BE2C (cell line): Measurements from ENCODE around the gene SLC39A9.

ENCODE experiments used
- DNase-seq: peaks from one replicate; pipeline ENCODE4 v3.0.0-alpha.2; 2020
- H3K27me3 ChIP-seq: fragments of 250-450 bp; sonication (Bioruptor Pico); 2 replicates; pipeline ENCODE4 v1.5.1; 2020; ENCODE audit warnings: mild to moderate bottlenecking
- H3K36me3 ChIP-seq: fragments of 250-450 bp; sonication (Bioruptor Pico); 2 replicates; pipeline ENCODE4 v1.5.1; 2020; ENCODE audit warnings: mild to moderate bottlenecking
- H3K4me1 ChIP-seq: fragments of 250-450 bp; sonication (Bioruptor Pico); 2 replicates; pipeline ENCODE4 v1.5.1; 2020
- H3K4me3 ChIP-seq: 2 replicates; pipeline ENCODE4 v1.5.1; 2011; ENCODE audit warnings: low read depth, low read length
- H3K9me3 ChIP-seq: fragments of 250-450 bp; sonication (Bioruptor Pico); 2 replicates; pipeline ENCODE4 v1.5.1; 2020
- CTCF ChIP-seq: IDR thresholded peaks from 2 replicates; pipeline ENCODE4 v1.5.1; 2012; ENCODE audit warnings: mild to moderate bottlenecking, low read depth, low read length

Gene SLC39A9

GRCh38 chr14:69354383-69355153 lies 43.9 kb upstream of the SLC39A9 start:
- no peaks in the 10 kb centered on the region for H3K36me3 ChIP-seq
- no peak overlapping the region for H3K4me3 ChIP-seq
- no peaks in the 10 kb centered on the region for H3K4me1 ChIP-seq
- no peak for DNase-seq
- H3K27me3 ChIP-seq: no peaks in the 10 kb centered on the region
- no peaks in the 10 kb centered on the region for H3K9me3 ChIP-seq
- TF ChIP-seq CTCF: no peak

DNA sequence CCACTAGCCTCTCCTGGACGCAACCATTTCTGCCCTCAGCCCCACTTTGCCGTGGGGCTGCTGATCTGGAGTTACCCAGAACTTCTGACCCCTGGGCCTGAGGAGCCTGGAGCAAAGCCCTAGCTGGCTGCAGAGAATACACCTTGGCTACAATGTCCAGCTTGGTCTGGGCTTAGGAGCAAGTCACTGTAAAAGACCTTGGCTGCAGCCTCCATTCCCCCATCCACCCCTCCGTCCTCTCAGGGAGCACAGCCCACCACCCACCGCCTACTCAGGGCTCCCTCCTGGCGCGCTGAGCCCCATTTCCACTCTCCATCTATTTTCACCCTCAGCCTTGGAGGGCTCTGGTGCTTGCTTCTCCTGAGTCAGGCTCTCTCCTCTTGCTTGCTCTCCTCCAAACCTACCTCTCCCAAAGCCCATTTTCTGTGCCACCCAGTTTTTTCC lies 43.3 kb upstream of the SLC39A9 start:
- H3K4me3 ChIP-seq: no peak overlapping the region
- no peak for TF ChIP-seq CTCF
- H3K4me1 ChIP-seq: no peaks in the 10 kb centered on the region
- no peaks in the 10 kb centered on the region for H3K36me3 ChIP-seq
- no peak for DNase-seq
- H3K27me3 ChIP-seq: no peaks in the 10 kb centered on the region
- H3K9me3 ChIP-seq: no peaks in the 10 kb centered on the region

DNA sequence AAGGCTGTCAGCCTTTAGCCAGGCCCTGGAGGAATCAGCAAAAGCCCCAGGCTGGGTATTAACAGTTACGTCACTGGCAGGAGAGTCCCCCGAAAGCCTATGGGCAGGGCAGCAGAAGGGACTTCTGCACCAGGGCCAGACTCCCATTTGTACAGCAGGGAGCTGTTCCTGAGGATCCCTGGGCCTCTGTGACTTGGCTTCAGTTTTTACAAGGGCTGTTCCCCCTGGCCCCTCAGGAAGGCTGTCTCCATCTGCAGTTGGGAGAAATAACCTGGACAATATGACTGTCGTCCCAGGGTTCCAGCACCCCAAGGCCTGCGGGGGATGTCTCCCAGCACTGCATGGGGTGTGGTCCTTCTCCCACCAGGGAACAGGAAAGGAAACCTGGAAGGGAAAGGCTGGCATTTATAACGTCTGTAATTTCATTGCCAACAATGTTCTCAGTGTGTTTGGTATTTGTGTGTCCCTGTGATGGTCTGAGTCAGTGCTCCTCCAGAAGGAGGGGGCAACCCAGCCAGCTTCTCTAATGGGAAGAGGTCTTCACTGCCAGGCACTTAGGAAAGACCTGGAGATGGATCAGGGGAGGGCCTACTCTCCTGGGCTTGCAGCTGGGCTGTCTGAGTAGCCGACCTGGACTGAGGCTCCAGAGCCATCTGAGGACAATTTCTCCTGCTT lies 42.7 kb upstream of the SLC39A9 start:
- H3K36me3 ChIP-seq: no peaks in the 10 kb centered on the region
- peaks cover 2% of the 10 kb centered on the region; the same call in 1 of the 2 replicates for H3K4me1 ChIP-seq
- no peak overlapping the region for H3K4me3 ChIP-seq
- DNase-seq: no peak
- no peaks in the 10 kb centered on the region for H3K27me3 ChIP-seq
- TF ChIP-seq CTCF: no peak
- H3K9me3 ChIP-seq: no peaks in the 10 kb centered on the region

DNA sequence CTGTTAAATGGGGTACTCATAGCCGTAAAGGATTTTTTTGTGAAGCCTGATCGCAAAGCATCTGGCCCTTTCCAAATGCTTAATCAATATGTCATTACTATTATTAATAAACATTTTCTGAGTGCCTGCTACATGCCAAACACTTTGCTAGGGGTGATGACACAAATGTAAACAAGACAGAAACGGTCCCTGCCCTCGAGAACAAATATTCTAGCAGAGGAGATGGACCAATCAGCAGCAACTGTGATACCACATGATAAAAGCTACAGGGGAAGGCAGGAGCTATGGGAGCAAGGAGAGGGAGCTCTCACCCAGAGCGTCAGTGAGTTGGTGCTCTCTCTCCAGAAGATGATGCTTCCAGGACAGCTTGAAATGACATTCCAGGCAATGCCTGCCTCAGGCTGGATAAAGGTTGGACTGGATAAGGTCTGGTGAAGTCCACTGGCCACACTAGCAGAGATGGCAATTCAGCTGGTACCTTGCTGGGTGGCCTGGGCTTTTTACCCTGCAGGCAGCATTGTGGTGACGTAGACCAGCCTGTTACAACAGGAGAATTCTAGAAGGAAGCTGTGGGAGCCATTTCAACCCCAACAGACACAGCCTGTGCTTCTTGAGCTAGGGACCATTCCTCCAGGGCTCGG lies 41.5 kb upstream of the SLC39A9 start:
- Histone ChIP-seq H3K4me3 (no peak overlapping the region), H3K36me3 (no peaks in the 10 kb centered on the region; the same call in 1 of the 2 replicates), H3K9me3 (no peaks in the 10 kb centered on the region), H3K4me1 (peaks cover 5% of the 10 kb centered on the region; the same call in 1 of the 2 replicates), H3K27me3 (no peaks in the 10 kb centered on the region)
- TF ChIP-seq CTCF: no peak
- DNase-seq: no peak

DNA sequence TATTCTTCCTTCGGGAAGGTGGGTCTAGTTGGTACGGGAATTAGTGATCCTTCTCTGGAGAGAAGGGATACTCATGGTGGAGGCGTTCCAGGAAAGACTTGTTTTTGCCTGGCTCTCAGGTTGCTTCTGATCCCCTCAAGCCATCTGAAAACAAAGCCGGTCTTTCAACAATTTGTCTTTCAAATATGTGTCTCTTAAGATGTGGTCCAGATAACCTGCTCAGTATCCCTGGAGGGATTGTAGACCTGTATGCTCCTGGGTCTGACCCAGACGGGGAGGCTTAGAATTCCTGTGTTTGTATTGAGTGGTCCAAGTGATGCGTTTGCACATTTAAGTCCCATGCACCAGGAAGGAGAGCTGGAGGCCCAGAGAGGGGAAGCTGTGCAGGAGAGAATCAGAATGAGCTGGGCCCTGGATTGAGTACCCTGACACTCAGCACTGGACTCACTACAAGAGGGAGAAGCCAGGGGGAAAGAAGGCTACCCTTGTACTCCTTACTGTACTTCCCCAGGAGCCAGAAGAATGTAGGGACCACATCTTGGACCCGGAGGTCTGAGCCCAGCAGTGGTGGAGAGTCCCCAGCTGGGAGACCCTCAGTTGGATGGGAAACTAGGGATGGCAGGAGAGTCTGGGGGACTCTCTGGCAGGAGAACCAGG lies 40.8 kb upstream of the SLC39A9 start:
- no peak overlapping the region for H3K4me3 ChIP-seq
- H3K36me3 ChIP-seq: no peaks in the 10 kb centered on the region; the same call in 1 of the 2 replicates
- no peak for DNase-seq
- peaks cover 5% of the 10 kb centered on the region; the same call in 1 of the 2 replicates for H3K4me1 ChIP-seq
- TF ChIP-seq CTCF: no peak
- no peaks in the 10 kb centered on the region for H3K9me3 ChIP-seq
- H3K27me3 ChIP-seq: no peaks in the 10 kb centered on the region
